HepG2 (cell line): Measurements from ENCODE around the gene ZBP1. TPM values are rescaled to one million over a fixed set of nuclear protein-coding genes. Genes with fewer than 3 reads are reported as not detected.

ENCODE experiments used
- FOXO1 ChIP-seq: sonication (generic); formaldehyde crosslinking; IDR thresholded peaks from 2 replicates; pipeline ENCODE4 v1.4.0; 2020; ENCODE audit warnings: missing genetic modification reagents
- GTF2F1 ChIP-seq: fragments of 150-350 bp; IDR thresholded peaks from 2 replicates; pipeline ENCODE4 v1.6.1; 2014; ENCODE audit warnings: low read length
- SP140L ChIP-seq: sonication (generic); formaldehyde crosslinking; IDR thresholded peaks from 2 replicates; pipeline ENCODE4 v1.4.0; 2020; ENCODE audit warnings: missing genetic modification reagents, borderline replicate concordance
- TBX3 ChIP-seq: fragments of 450-650 bp; IDR thresholded peaks from 2 replicates; pipeline ENCODE4 v1.6.1; 2017; ENCODE audit warnings: antibody characterized with exemption, mild to moderate bottlenecking, inconsistent platforms, borderline replicate concordance
- TEAD2 ChIP-seq: sonication (generic); formaldehyde crosslinking; IDR thresholded peaks from 2 replicates; pipeline ENCODE4 v1.9.0; 2021; ENCODE audit warnings: missing genetic modification reagents
- ZNF562 ChIP-seq: sonication (generic); formaldehyde crosslinking; IDR thresholded peaks from 2 replicates; pipeline ENCODE4 v1.8.0; 2022; ENCODE audit warnings: missing genetic modification reagents, borderline replicate concordance
- ZNF782 ChIP-seq: sonication (generic); formaldehyde crosslinking; IDR thresholded peaks from 2 replicates; pipeline ENCODE4 v1.4.0; 2020; ENCODE audit warnings: missing genetic modification reagents, mild to moderate bottlenecking, borderline replicate concordance
- ZSCAN12 ChIP-seq: sonication (generic); formaldehyde crosslinking; IDR thresholded peaks from 2 replicates; pipeline ENCODE4 v1.9.0; 2021; ENCODE audit warnings: mild to moderate bottlenecking, missing genetic modification reagents
- polyA plus RNA-seq, 8 experiments: library from polyadenylated mRNA; depleted of rRNA in 3 of 8; stranded (reverse) in 7 of 8; unstranded in 1 of 8; fragments of >200 nt; fragmentation: Illumina TruSeq in 4 of 8; extraction: Trizol in 4 of 8; gene quantifications; 2 replicates each; pipeline versions ENCODE4 v1.2.1 to v1.2.3, GENCODE V29; 2011 to 2016; ENCODE audit warnings: low read depth in 4 of 8, missing spikeins in 1 of 8, mixed read lengths in 1 of 8; ENCODE audit not compliant: insufficient read depth in 1 of 8
- total RNA-seq, 5 experiments: library from RNA; depleted of rRNA; stranded (reverse); fragments of >200 nt; fragmentation: Illumina TruSeq; extraction: Trizol; gene quantifications; 2 replicates each; pipeline ENCODE4 v1.2.3, GENCODE V29; 2016; ENCODE audit warnings: low read depth in 1 of 5
- TF ChIP-seq, protein P1 (sequence below): IDR thresholded peaks from 2 replicates; pipeline ENCODE4 v1.6.1; 2016; ENCODE audit warnings: mild to moderate bottlenecking, missing biosample characterization, missing genetic modification reagents
- TF ChIP-seq, protein P2 (sequence below): sonication (generic); formaldehyde crosslinking; IDR thresholded peaks from 2 replicates; pipeline ENCODE4 v1.4.0; 2020; ENCODE audit warnings: missing genetic modification reagents
- TF ChIP-seq, protein P3 (sequence below): sonication (generic); formaldehyde crosslinking; IDR thresholded peaks from 2 replicates; pipeline ENCODE4 v1.5.0; 2020; ENCODE audit warnings: mild to moderate bottlenecking, missing genetic modification reagents
- TF ChIP-seq, protein P4 (sequence below): sonication (generic); formaldehyde crosslinking; IDR thresholded peaks from 2 replicates; pipeline ENCODE4 v1.5.0; 2020; ENCODE audit warnings: mild to moderate bottlenecking, missing genetic modification reagents
- TF ChIP-seq, protein P5 (sequence below): sonication (generic); formaldehyde crosslinking; IDR thresholded peaks from 2 replicates; pipeline ENCODE4 v1.5.0; 2020; ENCODE audit warnings: mild to moderate bottlenecking, missing genetic modification reagents, borderline replicate concordance

ZBP1 gene
- total and polyA plus RNA-seq, 2 of the 13 experiments (the other 11 are each of a cell fraction or from before 2014, with no cell fraction given) = not detected

DNA sequence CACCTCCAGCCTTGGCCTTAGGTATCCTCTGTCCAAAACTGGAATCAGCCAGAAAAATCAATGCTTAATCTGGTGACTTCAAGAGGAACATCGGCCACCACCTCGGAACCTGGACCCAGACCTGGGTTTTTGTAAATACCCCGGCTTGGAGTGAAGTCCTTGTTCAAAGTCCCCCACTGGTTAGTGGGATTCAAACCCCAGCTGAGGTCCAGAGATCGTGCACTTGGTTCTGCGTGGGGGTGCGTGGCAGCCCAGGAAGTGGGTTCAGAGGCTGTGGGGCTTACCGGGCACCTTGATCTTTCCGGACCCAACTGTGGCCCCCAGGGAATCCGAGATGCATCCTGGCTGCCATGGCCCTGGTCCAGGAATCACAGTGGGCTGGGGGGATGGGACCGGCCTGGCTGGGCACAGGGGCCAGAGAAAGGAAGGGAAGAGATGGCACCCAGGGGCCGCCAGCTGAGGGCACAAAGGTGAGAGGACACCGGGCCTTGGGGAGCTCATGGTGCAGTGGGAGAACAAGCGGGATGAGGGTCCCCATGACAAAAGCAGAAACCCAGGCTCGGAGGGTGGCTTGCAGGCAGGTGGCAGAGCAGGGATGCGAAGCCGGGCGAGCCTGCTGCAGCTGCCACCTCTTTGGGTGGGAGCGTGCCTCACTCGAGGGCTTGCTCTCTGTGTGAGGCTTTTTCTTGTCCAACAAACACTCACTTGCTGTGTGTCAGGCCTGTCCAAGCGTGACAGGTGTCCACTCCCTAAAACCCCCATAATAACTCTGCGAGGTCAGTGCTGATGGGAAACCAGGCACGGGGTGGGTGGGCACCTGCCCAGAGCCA is 27.7 kb downstream of the ZBP1 start (continued):
- TF ChIP-seq TBX3 (no peak), FOXO1 (CRISPR knock-in tag) (peak; percentile 53; the same call in 1 of the 2 replicates), ZNF782 (CRISPR knock-in tag) (no peak), GTF2F1 (no peak), ZNF562 (CRISPR knock-in tag) (no peak), ZSCAN12 (no peak), SP140L (CRISPR knock-in tag) (no peak), TEAD2 (CRISPR knock-in tag) (no peak)
- TF ChIP-seq, protein P1, sequence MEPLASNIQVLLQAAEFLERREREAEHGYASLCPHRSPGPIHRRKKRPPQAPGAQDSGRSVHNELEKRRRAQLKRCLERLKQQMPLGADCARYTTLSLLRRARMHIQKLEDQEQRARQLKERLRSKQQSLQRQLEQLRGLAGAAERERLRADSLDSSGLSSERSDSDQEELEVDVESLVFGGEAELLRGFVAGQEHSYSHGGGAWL = no peak
- TF ChIP-seq, protein P2, sequence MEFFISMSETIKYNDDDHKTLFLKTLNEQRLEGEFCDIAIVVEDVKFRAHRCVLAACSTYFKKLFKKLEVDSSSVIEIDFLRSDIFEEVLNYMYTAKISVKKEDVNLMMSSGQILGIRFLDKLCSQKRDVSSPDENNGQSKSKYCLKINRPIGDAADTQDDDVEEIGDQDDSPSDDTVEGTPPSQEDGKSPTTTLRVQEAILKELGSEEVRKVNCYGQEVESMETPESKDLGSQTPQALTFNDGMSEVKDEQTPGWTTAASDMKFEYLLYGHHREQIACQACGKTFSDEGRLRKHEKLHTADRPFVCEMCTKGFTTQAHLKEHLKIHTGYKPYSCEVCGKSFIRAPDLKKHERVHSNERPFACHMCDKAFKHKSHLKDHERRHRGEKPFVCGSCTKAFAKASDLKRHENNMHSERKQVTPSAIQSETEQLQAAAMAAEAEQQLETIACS = no peak
- TF ChIP-seq, protein P3, sequence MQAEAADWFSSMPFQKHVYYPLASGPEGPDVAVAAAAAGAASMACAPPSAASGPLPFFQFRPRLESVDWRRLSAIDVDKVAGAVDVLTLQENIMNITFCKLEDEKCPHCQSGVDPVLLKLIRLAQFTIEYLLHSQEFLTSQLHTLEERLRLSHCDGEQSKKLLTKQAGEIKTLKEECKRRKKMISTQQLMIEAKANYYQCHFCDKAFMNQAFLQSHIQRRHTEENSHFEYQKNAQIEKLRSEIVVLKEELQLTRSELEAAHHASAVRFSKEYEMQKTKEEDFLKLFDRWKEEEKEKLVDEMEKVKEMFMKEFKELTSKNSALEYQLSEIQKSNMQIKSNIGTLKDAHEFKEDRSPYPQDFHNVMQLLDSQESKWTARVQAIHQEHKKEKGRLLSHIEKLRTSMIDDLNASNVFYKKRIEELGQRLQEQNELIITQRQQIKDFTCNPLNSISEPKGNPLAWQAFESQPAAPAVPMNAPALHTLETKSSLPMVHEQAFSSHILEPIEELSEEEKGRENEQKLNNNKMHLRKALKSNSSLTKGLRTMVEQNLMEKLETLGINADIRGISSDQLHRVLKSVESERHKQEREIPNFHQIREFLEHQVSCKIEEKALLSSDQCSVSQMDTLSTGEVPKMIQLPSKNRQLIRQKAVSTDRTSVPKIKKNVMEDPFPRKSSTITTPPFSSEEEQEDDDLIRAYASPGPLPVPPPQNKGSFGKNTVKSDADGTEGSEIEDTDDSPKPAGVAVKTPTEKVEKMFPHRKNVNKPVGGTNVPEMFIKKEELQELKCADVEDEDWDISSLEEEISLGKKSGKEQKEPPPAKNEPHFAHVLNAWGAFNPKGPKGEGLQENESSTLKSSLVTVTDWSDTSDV (CRISPR knock-in tag) = no peak
- TF ChIP-seq, protein P4, sequence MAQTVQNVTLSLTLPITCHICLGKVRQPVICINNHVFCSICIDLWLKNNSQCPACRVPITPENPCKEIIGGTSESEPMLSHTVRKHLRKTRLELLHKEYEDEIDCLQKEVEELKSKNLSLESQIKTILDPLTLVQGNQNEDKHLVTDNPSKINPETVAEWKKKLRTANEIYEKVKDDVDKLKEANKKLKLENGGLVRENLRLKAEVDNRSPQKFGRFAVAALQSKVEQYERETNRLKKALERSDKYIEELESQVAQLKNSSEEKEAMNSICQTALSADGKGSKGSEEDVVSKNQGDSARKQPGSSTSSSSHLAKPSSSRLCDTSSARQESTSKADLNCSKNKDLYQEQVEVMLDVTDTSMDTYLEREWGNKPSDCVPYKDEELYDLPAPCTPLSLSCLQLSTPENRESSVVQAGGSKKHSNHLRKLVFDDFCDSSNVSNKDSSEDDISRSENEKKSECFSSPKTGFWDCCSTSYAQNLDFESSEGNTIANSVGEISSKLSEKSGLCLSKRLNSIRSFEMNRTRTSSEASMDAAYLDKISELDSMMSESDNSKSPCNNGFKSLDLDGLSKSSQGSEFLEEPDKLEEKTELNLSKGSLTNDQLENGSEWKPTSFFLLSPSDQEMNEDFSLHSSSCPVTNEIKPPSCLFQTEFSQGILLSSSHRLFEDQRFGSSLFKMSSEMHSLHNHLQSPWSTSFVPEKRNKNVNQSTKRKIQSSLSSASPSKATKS (CRISPR knock-in tag) = no peak
- TF ChIP-seq, protein P5, sequence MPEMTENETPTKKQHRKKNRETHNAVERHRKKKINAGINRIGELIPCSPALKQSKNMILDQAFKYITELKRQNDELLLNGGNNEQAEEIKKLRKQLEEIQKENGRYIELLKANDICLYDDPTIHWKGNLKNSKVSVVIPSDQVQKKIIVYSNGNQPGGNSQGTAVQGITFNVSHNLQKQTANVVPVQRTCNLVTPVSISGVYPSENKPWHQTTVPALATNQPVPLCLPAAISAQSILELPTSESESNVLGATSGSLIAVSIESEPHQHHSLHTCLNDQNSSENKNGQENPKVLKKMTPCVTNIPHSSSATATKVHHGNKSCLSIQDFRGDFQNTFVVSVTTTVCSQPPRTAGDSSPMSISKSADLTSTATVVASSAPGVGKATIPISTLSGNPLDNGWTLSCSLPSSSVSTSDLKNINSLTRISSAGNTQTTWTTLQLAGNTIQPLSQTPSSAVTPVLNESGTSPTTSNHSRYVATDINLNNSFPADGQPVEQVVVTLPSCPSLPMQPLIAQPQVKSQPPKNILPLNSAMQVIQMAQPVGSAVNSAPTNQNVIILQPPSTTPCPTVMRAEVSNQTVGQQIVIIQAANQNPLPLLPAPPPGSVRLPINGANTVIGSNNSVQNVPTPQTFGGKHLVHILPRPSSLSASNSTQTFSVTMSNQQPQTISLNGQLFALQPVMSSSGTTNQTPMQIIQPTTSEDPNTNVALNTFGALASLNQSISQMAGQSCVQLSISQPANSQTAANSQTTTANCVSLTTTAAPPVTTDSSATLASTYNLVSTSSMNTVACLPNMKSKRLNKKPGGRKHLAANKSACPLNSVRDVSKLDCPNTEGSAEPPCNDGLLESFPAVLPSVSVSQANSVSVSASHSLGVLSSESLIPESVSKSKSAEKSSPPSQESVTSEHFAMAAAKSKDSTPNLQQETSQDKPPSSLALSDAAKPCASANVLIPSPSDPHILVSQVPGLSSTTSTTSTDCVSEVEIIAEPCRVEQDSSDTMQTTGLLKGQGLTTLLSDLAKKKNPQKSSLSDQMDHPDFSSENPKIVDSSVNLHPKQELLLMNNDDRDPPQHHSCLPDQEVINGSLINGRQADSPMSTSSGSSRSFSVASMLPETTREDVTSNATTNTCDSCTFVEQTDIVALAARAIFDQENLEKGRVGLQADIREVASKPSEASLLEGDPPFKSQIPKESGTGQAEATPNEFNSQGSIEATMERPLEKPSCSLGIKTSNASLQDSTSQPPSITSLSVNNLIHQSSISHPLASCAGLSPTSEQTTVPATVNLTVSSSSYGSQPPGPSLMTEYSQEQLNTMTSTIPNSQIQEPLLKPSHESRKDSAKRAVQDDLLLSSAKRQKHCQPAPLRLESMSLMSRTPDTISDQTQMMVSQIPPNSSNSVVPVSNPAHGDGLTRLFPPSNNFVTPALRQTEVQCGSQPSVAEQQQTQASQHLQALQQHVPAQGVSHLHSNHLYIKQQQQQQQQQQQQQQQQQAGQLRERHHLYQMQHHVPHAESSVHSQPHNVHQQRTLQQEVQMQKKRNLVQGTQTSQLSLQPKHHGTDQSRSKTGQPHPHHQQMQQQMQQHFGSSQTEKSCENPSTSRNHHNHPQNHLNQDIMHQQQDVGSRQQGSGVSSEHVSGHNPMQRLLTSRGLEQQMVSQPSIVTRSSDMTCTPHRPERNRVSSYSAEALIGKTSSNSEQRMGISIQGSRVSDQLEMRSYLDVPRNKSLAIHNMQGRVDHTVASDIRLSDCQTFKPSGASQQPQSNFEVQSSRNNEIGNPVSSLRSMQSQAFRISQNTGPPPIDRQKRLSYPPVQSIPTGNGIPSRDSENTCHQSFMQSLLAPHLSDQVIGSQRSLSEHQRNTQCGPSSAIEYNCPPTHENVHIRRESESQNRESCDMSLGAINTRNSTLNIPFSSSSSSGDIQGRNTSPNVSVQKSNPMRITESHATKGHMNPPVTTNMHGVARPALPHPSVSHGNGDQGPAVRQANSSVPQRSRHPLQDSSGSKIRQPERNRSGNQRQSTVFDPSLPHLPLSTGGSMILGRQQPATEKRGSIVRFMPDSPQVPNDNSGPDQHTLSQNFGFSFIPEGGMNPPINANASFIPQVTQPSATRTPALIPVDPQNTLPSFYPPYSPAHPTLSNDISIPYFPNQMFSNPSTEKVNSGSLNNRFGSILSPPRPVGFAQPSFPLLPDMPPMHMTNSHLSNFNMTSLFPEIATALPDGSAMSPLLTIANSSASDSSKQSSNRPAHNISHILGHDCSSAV (CRISPR knock-in tag) = no peak
